Esophagus (tissue), 2 donors: Measurements from ENCODE around the gene TLCD2. TPM values are rescaled to one million over a fixed set of nuclear protein-coding genes. Genes with fewer than 3 reads are reported as not detected.
A peak's percentile ranks its signal among the peaks of the same experiment; 100 is the strongest.
"Not testable (repeated sequence)": the region's sequence is repeated elsewhere in the genome, so short reads cannot be mapped to it uniquely, and the experiment has no call there.

ENCODE experiments used
- H3K27ac ChIP-seq, 2 donors: one replicate each; pipeline ENCODE4 v1.5.1; 2013; ENCODE audit warnings: low read depth in 2 of 2, mild to moderate bottlenecking in 2 of 2, inconsistent platforms in 1 of 2, low read length in 1 of 2, moderate library complexity in 1 of 2
- H3K27me3 ChIP-seq, 2 donors: one replicate each; pipeline ENCODE4 v1.6.1; 2013; ENCODE audit warnings: low read length in 2 of 2, control low read depth in 1 of 2, mild to moderate bottlenecking in 1 of 2; ENCODE audit not compliant: insufficient read depth in 2 of 2, control insufficient read depth in 1 of 2
- H3K36me3 ChIP-seq, 2 donors: one replicate each; pipeline ENCODE4 v1.6.1; 2013; ENCODE audit warnings: low read length in 1 of 2; ENCODE audit not compliant: control insufficient read depth in 2 of 2, insufficient read depth in 2 of 2
- H3K4me1 ChIP-seq, 2 donors: one replicate each; pipeline ENCODE4 v1.6.1; 2013; ENCODE audit warnings: low read length in 1 of 2; ENCODE audit not compliant: control insufficient read depth in 2 of 2, insufficient read depth in 2 of 2
- H3K4me3 ChIP-seq, 2 donors: one replicate each; pipeline ENCODE4 v1.5.1; 2013; ENCODE audit warnings: low read length in 2 of 2, mild to moderate bottlenecking in 2 of 2, low read depth in 1 of 2, moderate library complexity in 1 of 2
- H3K9me3 ChIP-seq, 2 donors: one replicate each; pipeline ENCODE4 v1.6.1; 2013; ENCODE audit warnings: mild to moderate bottlenecking in 2 of 2, low read depth in 1 of 2, low read length in 1 of 2, moderate library complexity in 1 of 2; ENCODE audit not compliant: control insufficient read depth in 2 of 2, insufficient read depth in 1 of 2
- WGBS, 2 donors: extraction: QIAGEN DNeasy Blood & Tissue Kit; methylation state at CpG; one replicate each; pipeline ENCODE4 v1.1.7; 2013; 5-methylcytosine and 5-hydroxymethylcytosine counted together
- polyA plus RNA-seq, 2 donors: library from polyadenylated mRNA; stranded (reverse); fragments of 200-250 nt; gene quantifications; one replicate each; pipeline ENCODE4 v1.2.3, GENCODE V29; 2013
- donor health status: healthy with polysubstance abuse.
- donor health status: Bipolar disorder and iron deficiency.

The TLCD2 gene
- polyA plus RNA-seq, 2 donors = 3.6 to 3.8 TPM

DNA sequence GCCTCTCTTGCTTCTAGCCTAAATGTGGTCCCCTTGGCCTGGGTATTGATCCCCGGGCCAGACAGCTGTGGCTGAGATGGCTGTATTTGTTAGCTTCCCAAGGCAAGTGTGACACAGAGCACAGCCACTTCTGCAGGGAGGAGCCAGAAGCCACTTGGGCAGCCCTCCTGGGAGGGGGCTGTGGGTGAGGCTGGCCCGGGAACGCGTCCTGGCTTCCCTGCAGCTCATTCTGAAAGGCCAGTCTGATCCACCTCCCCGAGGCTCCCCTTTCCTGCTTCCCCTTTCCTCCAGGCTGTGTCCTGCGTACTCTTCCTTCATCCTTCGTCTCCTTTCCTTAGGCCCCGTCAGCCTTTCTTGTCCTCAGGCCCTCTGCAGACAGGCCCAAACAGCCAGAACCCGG, 40.5 kb upstream of the TLCD2 start:
- peaks cover 0 to 28% of the 10 kb centered on the region in 2 donors for H3K4me1 ChIP-seq
- H3K27ac ChIP-seq = peak overlapping the region; percentile 2 to 47
- 64 to 74% methylated on average over 9 of the region's 9 CpGs for WGBS, 2 donors

GRCh38 chr17:1746975-1747543, 36.9 kb upstream of the TLCD2 start:
- Histone ChIP-seq H3K9me3 (no peaks in the 10 kb centered on the region), H3K36me3 (no peaks in the 10 kb centered on the region), H3K4me3 (no peak overlapping the region), H3K4me1 (peaks cover 0 to 14% of the 10 kb centered on the region in 2 donors), H3K27me3 (no peaks in the 10 kb centered on the region), H3K27ac (peak overlapping the region; percentile 75 to 91)
- WGBS, 2 donors = 50 to 55% methylated on average over 22 of the region's 22 CpGs

More for the DNA sequence above, 40.5 kb upstream of the TLCD2 start:
- H3K4me3 ChIP-seq = no peak overlapping the region
- H3K36me3 ChIP-seq = no peaks in the 10 kb centered on the region
- H3K27me3 ChIP-seq = no peaks in the 10 kb centered on the region
- H3K9me3 ChIP-seq = no peaks in the 10 kb centered on the region

DNA sequence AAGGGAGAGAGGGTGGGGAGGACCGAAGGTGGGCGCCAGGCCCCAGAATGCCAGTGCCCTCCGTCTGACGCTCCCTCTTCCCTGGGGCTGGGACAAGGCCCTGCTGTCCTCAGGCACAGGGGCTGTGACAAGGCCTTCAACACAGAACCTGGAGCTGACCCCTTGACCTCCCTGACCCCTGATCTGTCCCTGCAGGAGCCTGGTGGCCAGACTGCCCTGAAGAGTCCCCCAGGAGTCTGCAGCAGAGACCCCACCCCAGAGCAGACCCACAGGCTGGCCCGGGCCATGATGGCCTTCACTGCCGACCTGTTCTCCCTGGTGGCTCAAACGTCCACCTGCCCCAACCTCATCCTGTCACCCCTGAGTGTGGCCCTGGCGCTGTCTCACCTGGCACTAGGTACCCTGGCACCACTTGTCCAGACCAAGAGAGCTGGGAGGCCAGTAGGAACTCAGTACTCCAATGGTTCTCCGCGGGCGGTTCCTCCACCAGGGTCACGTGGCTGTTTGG, 35.4 kb upstream of the TLCD2 start:
- H3K27me3 ChIP-seq = no peaks in the 10 kb centered on the region
- H3K36me3 ChIP-seq = no peaks in the 10 kb centered on the region
- H3K9me3 ChIP-seq = no peaks in the 10 kb centered on the region
- H3K4me3 ChIP-seq = no peak overlapping the region
- H3K27ac ChIP-seq = no peak overlapping the region
- H3K4me1 ChIP-seq = peaks cover 0 to 10% of the 10 kb centered on the region in 2 donors
- WGBS, 2 donors = 91 to 93% methylated on average over 12 of the region's 12 CpGs

DNA sequence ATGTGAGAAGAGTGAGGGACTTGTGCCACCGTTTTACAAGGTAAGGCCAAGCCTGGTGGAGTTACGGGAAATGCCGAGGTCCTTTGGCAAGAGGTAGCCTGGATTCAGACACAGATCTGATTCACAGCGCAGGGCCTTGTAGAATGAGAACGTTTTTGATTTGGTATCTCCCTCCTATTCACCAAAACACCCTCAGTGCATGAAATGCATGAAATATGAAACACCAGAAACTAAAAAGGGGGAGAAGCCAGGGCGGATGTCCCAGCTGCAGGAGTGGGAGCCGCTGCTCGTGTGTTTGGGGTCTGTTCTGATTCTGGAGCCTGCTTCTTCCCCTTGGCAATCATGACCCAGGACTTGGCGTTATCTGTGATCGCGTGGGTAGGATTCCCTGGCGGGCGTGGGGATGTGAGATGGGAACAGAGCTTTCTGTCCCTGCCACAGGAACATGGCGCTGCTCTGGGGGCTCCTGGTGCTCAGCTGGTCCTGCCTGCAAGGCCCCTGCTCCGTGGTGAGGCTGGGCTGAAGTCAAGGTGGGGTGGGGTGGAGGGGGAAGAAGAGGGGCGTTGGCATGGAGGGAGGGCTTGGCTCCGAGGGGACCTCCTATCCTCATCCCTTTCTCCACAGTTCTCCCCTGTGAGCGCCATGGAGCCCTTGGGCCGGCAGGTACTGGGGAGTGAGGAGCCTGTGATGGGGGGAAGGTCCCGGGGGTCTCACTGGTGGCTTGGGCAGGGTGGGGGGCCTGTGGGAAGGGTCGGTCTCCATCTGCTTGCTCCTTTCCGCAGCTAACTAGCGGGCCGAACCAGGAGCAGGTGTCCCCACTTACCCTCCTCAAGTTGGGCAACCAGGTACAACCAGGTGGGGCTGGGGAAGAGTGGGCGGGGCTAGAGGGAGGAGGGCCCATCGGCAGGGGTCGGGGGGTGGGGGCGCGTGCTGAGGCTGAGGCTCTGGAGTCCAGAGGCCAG, 34.7 kb upstream of the TLCD2 start:
- H3K4me1 ChIP-seq = peaks cover 0 to 10% of the 10 kb centered on the region in 2 donors
- no peaks in the 10 kb centered on the region for H3K36me3 ChIP-seq
- H3K4me3 ChIP-seq = no peak overlapping the region
- no peak overlapping the region for H3K27ac ChIP-seq
- no peaks in the 10 kb centered on the region for H3K9me3 ChIP-seq
- 76 to 77% methylated on average over 24 to 29 of the region's 29 CpGs for WGBS, 2 donors
- H3K27me3 ChIP-seq = no peaks in the 10 kb centered on the region

GRCh38 chr17:1743088-1743439, 32.9 kb upstream of the TLCD2 start:
- 85 to 92% methylated on average over 2 of the region's 2 CpGs for WGBS, 2 donors
- H3K9me3 ChIP-seq = no peaks in the 10 kb centered on the region
- H3K27ac ChIP-seq = no peak overlapping the region

DNA sequence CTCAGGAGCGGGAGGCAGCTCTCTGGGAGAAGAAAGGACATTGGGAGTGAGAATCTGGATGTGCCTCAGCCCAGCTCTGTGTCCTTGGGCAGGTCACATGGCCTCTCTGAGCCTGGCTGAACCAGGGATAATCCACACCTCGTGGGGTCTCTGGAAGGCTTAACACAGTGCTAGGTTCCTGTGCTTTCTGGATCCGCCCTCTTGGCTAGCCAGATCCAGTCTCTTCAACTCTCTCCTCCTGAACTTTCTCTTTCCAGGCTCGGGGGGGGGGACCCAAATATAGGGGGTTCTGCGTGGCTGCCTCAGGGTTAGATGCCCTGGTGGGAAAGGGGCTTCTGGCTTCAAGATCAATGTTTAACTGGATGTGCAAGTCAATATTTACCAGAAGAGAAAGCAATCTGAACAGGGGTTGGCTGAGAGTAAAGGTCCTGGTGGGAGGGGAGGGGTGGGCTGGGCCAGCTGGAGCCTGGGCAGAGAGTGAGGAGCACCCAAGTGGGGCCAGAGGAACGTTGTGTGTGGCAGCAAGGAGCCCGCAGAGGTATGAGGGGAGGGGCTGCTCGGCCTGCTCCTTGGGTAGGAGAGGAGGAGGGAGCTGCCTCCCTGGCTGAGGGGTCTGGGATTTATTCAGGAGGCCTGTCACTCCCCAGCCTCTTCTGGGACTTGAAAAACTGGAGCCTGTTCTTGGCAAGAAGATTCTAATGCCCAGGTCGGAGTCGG, 32.4 kb upstream of the TLCD2 start, which contains the start of gene SERPINF2:
TSS of gene SERPINF2 (plus strand) at position 501 of the 717 bp plus-strand sequence. CDS start 2,125 bp downstream, outside the sequence.
- no peaks in the 10 kb centered on the region for H3K9me3 ChIP-seq
- no peak within 1 kb of the TSS for H3K4me3 ChIP-seq
- peaks cover 0 to 5% of the 10 kb centered on the region in 2 donors for H3K36me3 ChIP-seq
- H3K4me1 ChIP-seq = peaks cover 0 to 6% of the 10 kb centered on the region in 2 donors
- no peaks in the 10 kb centered on the region for H3K27me3 ChIP-seq
- 47 to 58% methylated on average over 10 of the region's 10 CpGs for WGBS, 2 donors
- no peak within 1 kb of the TSS for H3K27ac ChIP-seq

More at GRCh38 chr17:1743088-1743439, 32.9 kb upstream of the TLCD2 start:
- Histone ChIP-seq H3K36me3 (no peaks in the 10 kb centered on the region), H3K27me3 (no peaks in the 10 kb centered on the region), H3K4me1 (peaks cover 0 to 5% of the 10 kb centered on the region in 2 donors), H3K4me3 (no peak overlapping the region)

DNA sequence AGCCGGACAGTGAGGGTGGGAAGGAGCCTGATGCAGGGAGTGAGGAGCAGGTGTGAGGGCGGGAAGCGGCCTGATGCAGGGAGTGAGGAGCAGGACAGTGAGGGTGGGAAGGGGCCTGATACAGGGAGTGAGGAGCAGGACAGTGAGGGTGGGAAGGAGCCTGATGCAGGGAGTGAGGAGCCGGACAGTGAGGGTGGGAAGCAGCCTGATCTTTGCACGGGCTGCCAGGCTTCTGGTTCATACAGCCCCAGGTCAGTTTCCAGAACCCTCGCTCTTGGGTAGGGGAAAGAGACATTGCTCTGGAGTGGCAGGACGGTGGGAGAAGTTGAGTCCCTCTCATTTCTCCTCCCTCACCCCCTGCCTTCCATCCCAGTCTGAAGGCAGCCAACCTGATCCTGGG, 31.7 kb upstream of the TLCD2 start:
- H3K4me1 ChIP-seq, H3K27me3 ChIP-seq, H3K4me3 ChIP-seq, H3K27ac ChIP-seq, H3K9me3 ChIP-seq: not testable (repeated sequence)
- peaks cover 0 to 10% of the 10 kb centered on the region in 2 donors for H3K36me3 ChIP-seq
- 84 to 94% methylated on average over 7 of the region's 7 CpGs for WGBS, 2 donors

DNA sequence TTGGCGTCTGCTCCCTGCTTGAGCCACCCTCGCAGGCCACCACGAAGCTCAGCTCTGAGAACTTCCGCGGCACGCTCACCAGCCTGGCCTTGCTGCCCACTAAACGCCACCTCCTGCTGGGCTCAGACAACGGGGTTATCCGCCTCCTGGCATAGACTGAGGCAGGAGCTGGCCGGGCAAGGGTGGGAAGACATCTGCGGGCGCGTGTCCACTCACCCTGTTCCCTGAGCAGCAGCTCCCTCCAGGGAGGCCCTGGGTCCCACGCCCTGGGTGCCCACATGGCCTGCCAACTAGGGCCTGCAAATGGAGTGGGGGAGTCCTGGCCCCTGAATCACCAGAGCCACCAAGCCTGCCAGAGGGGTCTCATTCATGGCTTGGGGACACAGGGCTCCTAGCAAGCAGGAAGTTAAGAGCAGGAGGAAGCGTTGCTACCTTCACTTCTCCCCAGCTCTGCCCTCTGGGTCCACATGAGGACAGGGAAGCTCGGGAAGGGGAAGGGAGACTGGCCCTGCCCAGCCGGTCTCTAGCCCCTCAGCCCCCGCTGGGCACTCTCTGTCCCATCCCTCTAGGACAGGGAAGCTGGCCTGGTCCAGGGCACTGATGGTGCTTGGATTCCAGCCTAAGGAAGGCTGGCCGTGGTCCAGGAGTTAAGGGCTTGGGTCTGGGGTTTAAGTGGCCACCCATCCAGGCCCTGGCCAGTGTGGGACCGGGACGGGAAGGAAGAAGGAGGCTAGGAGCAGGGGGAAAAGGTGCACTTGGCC, 27.5 kb upstream of the TLCD2 start:
- H3K36me3 ChIP-seq = peaks cover 0 to 27% of the 10 kb centered on the region in 2 donors
- peaks cover 0 to 13% of the 10 kb centered on the region in 2 donors for H3K4me1 ChIP-seq
- no peaks in the 10 kb centered on the region for H3K9me3 ChIP-seq
- H3K4me3 ChIP-seq = no peak overlapping the region
- no peak overlapping the region for H3K27ac ChIP-seq
- H3K27me3 ChIP-seq = no peaks in the 10 kb centered on the region
- WGBS, 2 donors = 93 to 94% methylated on average over 19 to 21 of the region's 21 CpGs
